H9 (cell line): ENCODE measurements around the gene SAMD14. TPM values are rescaled to one million over a fixed set of nuclear protein-coding genes. Genes with fewer than 3 reads are reported as not detected.

ENCODE experiments used
- DNase-seq: peaks from one replicate; pipeline ENCODE4 v3.0.0-alpha.2; 2017
- H2AFZ ChIP-seq: one replicate; pipeline ENCODE4 v1.6.1; 2013; ENCODE audit warnings: mild to moderate bottlenecking, low read length, control low read depth, moderate library complexity
- H2AK5ac ChIP-seq: 2 replicates; pipeline ENCODE4 v1.6.1; 2013; ENCODE audit warnings: low read length, control low read depth, mixed read lengths; ENCODE audit not compliant: insufficient read length
- H2BK120ac ChIP-seq: one replicate; pipeline ENCODE4 v1.6.1; 2013; ENCODE audit warnings: low read depth, mild to moderate bottlenecking, low read length, control low read depth, inconsistent platforms; ENCODE audit not compliant: poor library complexity, severe bottlenecking
- H2BK12ac ChIP-seq: 2 replicates; pipeline ENCODE4 v1.6.1; 2013; ENCODE audit warnings: low read length, control low read depth, mixed read lengths, low read depth; ENCODE audit not compliant: insufficient read length
- H2BK15ac ChIP-seq: 2 replicates; pipeline ENCODE4 v1.6.1; 2013; ENCODE audit warnings: low read depth, low read length, control low read depth
- H2BK20ac ChIP-seq: one replicate; pipeline ENCODE4 v1.6.1; 2013; ENCODE audit warnings: low read depth, mild to moderate bottlenecking, low read length, control low read depth, inconsistent platforms; ENCODE audit not compliant: poor library complexity, severe bottlenecking
- H2BK5ac ChIP-seq: 2 replicates; pipeline ENCODE4 v1.6.1; 2013; ENCODE audit warnings: low read length, control low read depth, mixed read lengths; ENCODE audit not compliant: insufficient read length
- H3K14ac ChIP-seq: 2 replicates; pipeline ENCODE4 v1.6.1; 2013; ENCODE audit warnings: low read length, control low read depth; ENCODE audit not compliant: insufficient read depth
- H3K18ac ChIP-seq: 2 replicates; pipeline ENCODE4 v1.6.1; 2013; ENCODE audit warnings: low read depth, mild to moderate bottlenecking, mixed read lengths, low read length, control low read depth; ENCODE audit not compliant: insufficient read length
- H3K23ac ChIP-seq: 2 replicates; pipeline ENCODE4 v1.6.1; 2013; ENCODE audit warnings: low read length, control low read depth, mixed read lengths, low read depth; ENCODE audit not compliant: insufficient read length
- H3K23me2 ChIP-seq: 2 replicates; pipeline ENCODE4 v1.6.1; 2013; ENCODE audit warnings: low read depth, mild to moderate bottlenecking, mixed read lengths, low read length, control low read depth; ENCODE audit not compliant: insufficient read length, poor library complexity, severe bottlenecking
- H3K27ac ChIP-seq: 2 replicates; pipeline ENCODE4 v1.5.1; 2013; ENCODE audit warnings: low read length, control low read depth, mixed read lengths, low read depth; ENCODE audit not compliant: insufficient read length
- H3K27me3 ChIP-seq: 2 replicates; pipeline ENCODE4 v1.6.1; 2013; ENCODE audit warnings: low read length, control low read depth, inconsistent platforms; ENCODE audit not compliant: insufficient read depth
- H3K4ac ChIP-seq: 2 replicates; pipeline ENCODE4 v1.6.1; 2013; ENCODE audit warnings: low read depth, mild to moderate bottlenecking, control low read depth, inconsistent platforms, low read length, moderate library complexity
- H3K4me1 ChIP-seq: 2 replicates; pipeline ENCODE4 v1.6.1; 2013; ENCODE audit warnings: low read length, control low read depth, inconsistent platforms; ENCODE audit not compliant: insufficient read depth
- H3K4me2 ChIP-seq: 2 replicates; pipeline ENCODE4 v1.6.1; 2013; ENCODE audit warnings: low read length, control low read depth, mixed read lengths; ENCODE audit not compliant: insufficient read length, insufficient read depth
- H3K56ac ChIP-seq: 2 replicates; pipeline ENCODE4 v1.6.1; 2013; ENCODE audit warnings: low read depth, mild to moderate bottlenecking, mixed read lengths, low read length, control low read depth; ENCODE audit not compliant: insufficient read length
- H3K79me1 ChIP-seq: 2 replicates; pipeline ENCODE4 v1.6.1; 2013; ENCODE audit warnings: low read depth, mild to moderate bottlenecking, moderate library complexity, low read length, control low read depth, inconsistent platforms; ENCODE audit not compliant: insufficient read depth, poor library complexity, severe bottlenecking
- H3K79me2 ChIP-seq: 2 replicates; pipeline ENCODE4 v1.6.1; 2013; ENCODE audit warnings: low read length, control low read depth, inconsistent platforms; ENCODE audit not compliant: insufficient read depth
- H3K9ac ChIP-seq: 2 replicates; pipeline ENCODE4 v1.6.1; 2013; ENCODE audit warnings: low read length, control low read depth, mixed read lengths; ENCODE audit not compliant: insufficient read length; ENCODE audit errors: extremely low read depth
- H3K9me3 ChIP-seq: one replicate; pipeline ENCODE4 v1.6.1; 2013; ENCODE audit warnings: low read depth, low read length, inconsistent platforms; ENCODE audit not compliant: control insufficient read depth
- H3T11ph ChIP-seq: one replicate; pipeline ENCODE4 v1.6.1; 2013; ENCODE audit warnings: mild to moderate bottlenecking, low read length, control low read depth, inconsistent platforms
- H4K20me1 ChIP-seq: one replicate; pipeline ENCODE4 v1.6.1; 2013; ENCODE audit not compliant: control insufficient read depth, insufficient read length, insufficient read depth
- H4K5ac ChIP-seq: 2 replicates; pipeline ENCODE4 v1.6.1; 2013; ENCODE audit warnings: low read depth, mild to moderate bottlenecking, mixed read lengths, low read length, control low read depth; ENCODE audit not compliant: insufficient read length
- H4K8ac ChIP-seq: replicated peaks from 2 replicates; pipeline ENCODE4 v1.6.1; 2013; ENCODE audit warnings: low read length, control low read depth, mixed read lengths, low read depth; ENCODE audit not compliant: insufficient read length
- H4K91ac ChIP-seq: 2 replicates; pipeline ENCODE4 v1.6.1; 2013; ENCODE audit warnings: low read depth, mild to moderate bottlenecking, moderate library complexity, mixed read lengths, low read length, control low read depth; ENCODE audit not compliant: insufficient read length
- H3K27ac Mint-ChIP-seq, 3 experiments: 2 replicates in 2 of 3; 3 replicates in 1 of 3; pipeline ENCODE4 v1.8.0; 2020 to 2021; ENCODE audit warnings: mixed read lengths in 3 of 3, mild to moderate bottlenecking in 1 of 3, moderate library complexity in 1 of 3
- H3K27me3 Mint-ChIP-seq: 2 replicates; pipeline ENCODE4 v1.8.0; 2021; ENCODE audit warnings: low read depth, mild to moderate bottlenecking, moderate library complexity, mixed read lengths
- H3K36me3 Mint-ChIP-seq, 3 experiments: 2 replicates in 2 of 3; 3 replicates in 1 of 3; pipeline ENCODE4 v1.8.0; 2020 to 2021; ENCODE audit warnings: low read depth in 3 of 3, mixed read lengths in 3 of 3; ENCODE audit not compliant: insufficient read depth in 1 of 3
- H3K4me1 Mint-ChIP-seq, 2 experiments: 2 replicates each; pipeline ENCODE4 v1.8.0; 2020; ENCODE audit warnings: mixed read lengths in 2 of 2
- H3K4me3 Mint-ChIP-seq, 2 experiments: 2 replicates in 1 of 2; 3 replicates in 1 of 2; pipeline ENCODE4 v1.8.0; 2020 to 2021; ENCODE audit warnings: mild to moderate bottlenecking in 2 of 2, mixed read lengths in 2 of 2, moderate library complexity in 1 of 2
- H3K9me3 Mint-ChIP-seq, 2 experiments: 2 replicates in 1 of 2; 3 replicates in 1 of 2; pipeline ENCODE4 v1.8.0; 2020; ENCODE audit warnings: mild to moderate bottlenecking in 2 of 2, mixed read lengths in 2 of 2, moderate library complexity in 1 of 2
- WGBS: extraction: QIAGEN DNeasy Blood & Tissue Kit; methylation state at CpG from one replicate; pipeline ENCODE4 v1.1.7; 2013; ENCODE audit warnings: missing lambda C conversion rate, low lambda C conversion rate, mixed read lengths; ENCODE audit not compliant: insufficient read length; ENCODE audit errors: extremely low coverage; 5-methylcytosine and 5-hydroxymethylcytosine counted together
- total RNA-seq: library from RNA; stranded (reverse); gene quantifications from 2 replicates; pipeline ENCODE4 v1.2.1, GENCODE V29; 2021
- TF ChIP-seq, protein P1 (sequence below): fragments of 200-600 bp; sonication (generic); conservative IDR thresholded peaks from 3 replicates; pipeline ENCODE4 v1.8.0; 2021; ENCODE audit warnings: antibody characterized with exemption, mild to moderate bottlenecking

Gene SAMD14
- total RNA-seq, 1 experiment from 2014 or later, result 5.9 TPM

- H3K9me3 ChIP-seq, result no peaks in the 10 kb centered on the region
- no peak overlapping the region for H4K5ac ChIP-seq
- Mint-ChIP-seq H3K36me3 (peaks cover 30 to 90% (median 78%) of the 10 kb centered on the region in 3 experiments; a peak in 6 of 7 replicates), H3K27ac (peak overlapping the region in 1 of 3 experiments; percentile 82; a peak in 2 of 7 replicates), H3K27me3 (no peaks in the 10 kb centered on the region; the same call in 1 of the 2 replicates), H3K4me1 (peaks cover 12 to 19% of the 10 kb centered on the region in 2 experiments), H3K9me3 (no peaks in the 10 kb centered on the region), H3K4me3 (no peak overlapping the region)
- no peak overlapping the region for H2BK15ac ChIP-seq
- H3K79me1 ChIP-seq, result no peaks in the 10 kb centered on the region
- TF ChIP-seq, protein P1, sequence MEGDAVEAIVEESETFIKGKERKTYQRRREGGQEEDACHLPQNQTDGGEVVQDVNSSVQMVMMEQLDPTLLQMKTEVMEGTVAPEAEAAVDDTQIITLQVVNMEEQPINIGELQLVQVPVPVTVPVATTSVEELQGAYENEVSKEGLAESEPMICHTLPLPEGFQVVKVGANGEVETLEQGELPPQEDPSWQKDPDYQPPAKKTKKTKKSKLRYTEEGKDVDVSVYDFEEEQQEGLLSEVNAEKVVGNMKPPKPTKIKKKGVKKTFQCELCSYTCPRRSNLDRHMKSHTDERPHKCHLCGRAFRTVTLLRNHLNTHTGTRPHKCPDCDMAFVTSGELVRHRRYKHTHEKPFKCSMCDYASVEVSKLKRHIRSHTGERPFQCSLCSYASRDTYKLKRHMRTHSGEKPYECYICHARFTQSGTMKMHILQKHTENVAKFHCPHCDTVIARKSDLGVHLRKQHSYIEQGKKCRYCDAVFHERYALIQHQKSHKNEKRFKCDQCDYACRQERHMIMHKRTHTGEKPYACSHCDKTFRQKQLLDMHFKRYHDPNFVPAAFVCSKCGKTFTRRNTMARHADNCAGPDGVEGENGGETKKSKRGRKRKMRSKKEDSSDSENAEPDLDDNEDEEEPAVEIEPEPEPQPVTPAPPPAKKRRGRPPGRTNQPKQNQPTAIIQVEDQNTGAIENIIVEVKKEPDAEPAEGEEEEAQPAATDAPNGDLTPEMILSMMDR, result peak; percentile 96
- no peaks in the 10 kb centered on the region for H3K27me3 ChIP-seq
- no peak overlapping the region for H3K9ac ChIP-seq
- no peak overlapping the region for H2AFZ ChIP-seq
- peak overlapping the region; percentile 17 for H3K4me2 ChIP-seq
- no peak overlapping the region for H2BK12ac ChIP-seq
- no peak overlapping the region for H4K91ac ChIP-seq
- DNase-seq, result peak; percentile 94
- H3K23ac ChIP-seq, result no peak overlapping the region
- H3K4ac ChIP-seq, result no peak overlapping the region
- no peak overlapping the region for H2BK20ac ChIP-seq
- H3T11ph ChIP-seq, result no peak overlapping the region
- H4K20me1 ChIP-seq, result peaks cover 2% of the 10 kb centered on the region
- H3K56ac ChIP-seq, result no peak overlapping the region
- no peak overlapping the region for H2AK5ac ChIP-seq
- no peak overlapping the region for H2BK120ac ChIP-seq
- no peaks in the 10 kb centered on the region for H3K23me2 ChIP-seq
- no peak overlapping the region for H3K27ac ChIP-seq
- no peaks in the 10 kb centered on the region for H3K79me2 ChIP-seq
- no peaks in the 10 kb centered on the region for H3K4me1 ChIP-seq
- H2BK5ac ChIP-seq, result no peak overlapping the region
- no peak overlapping the region for H3K18ac ChIP-seq
- no CpG with 5 or more reads among the region's 19 CpGs for WGBS
- H4K8ac ChIP-seq, result no peak overlapping the region
- H3K14ac ChIP-seq, result no peak overlapping the region
These were observed 10.3 kb upstream of the SAMD14 start for GRCh38 chr17:50139950-50140885.
